ENCODE results near the gene RBM47.
A peak's percentile ranks its signal among the peaks of the same experiment; 100 is the strongest.

Gene RBM47

DNA sequence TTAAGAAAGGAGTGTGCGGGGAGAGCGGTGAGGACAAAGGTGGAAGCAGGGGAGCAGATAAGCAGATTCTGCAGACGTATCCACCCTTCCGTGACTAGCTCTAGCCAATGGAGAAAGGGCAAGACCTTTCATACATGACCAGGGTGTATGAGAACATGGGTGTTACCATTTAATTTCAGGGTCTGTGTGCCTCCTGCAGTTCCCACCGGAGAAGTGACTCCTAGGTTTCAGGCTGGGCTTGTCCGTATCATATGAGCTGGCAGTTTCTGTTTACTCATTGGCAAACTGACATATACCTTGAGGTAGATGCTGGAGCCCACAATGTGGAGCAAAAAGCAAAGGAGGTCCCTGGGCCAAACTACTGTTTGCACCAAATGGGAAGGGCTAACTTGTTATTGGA is 6.8 kb downstream of the RBM47 start:
- H3K4me3 ChIP-seq (ENCODE audit: low read depth, low read length), result no peak overlapping the region
- no peak overlapping the region for H3K27ac ChIP-seq (ENCODE audit: low read depth, low read length)
- H3K9ac ChIP-seq (ENCODE audit: low read length), result no peak overlapping the region
- H3K36me3 ChIP-seq (ENCODE audit: control insufficient read depth, insufficient read depth, low read length), result peaks cover 6% of the 10 kb centered on the region; the same call in 1 of the 2 replicates
- H3K9me3 ChIP-seq (ENCODE audit: control insufficient read depth, insufficient read depth, low read depth, low read length), result no peaks in the 10 kb centered on the region
- H3K4me1 ChIP-seq (ENCODE audit: control insufficient read depth, insufficient read depth, low read length), result peaks cover 50% of the 10 kb centered on the region
- H3K27me3 ChIP-seq (ENCODE audit: control insufficient read depth, insufficient read depth, low read length), result no peaks in the 10 kb centered on the region

DNA sequence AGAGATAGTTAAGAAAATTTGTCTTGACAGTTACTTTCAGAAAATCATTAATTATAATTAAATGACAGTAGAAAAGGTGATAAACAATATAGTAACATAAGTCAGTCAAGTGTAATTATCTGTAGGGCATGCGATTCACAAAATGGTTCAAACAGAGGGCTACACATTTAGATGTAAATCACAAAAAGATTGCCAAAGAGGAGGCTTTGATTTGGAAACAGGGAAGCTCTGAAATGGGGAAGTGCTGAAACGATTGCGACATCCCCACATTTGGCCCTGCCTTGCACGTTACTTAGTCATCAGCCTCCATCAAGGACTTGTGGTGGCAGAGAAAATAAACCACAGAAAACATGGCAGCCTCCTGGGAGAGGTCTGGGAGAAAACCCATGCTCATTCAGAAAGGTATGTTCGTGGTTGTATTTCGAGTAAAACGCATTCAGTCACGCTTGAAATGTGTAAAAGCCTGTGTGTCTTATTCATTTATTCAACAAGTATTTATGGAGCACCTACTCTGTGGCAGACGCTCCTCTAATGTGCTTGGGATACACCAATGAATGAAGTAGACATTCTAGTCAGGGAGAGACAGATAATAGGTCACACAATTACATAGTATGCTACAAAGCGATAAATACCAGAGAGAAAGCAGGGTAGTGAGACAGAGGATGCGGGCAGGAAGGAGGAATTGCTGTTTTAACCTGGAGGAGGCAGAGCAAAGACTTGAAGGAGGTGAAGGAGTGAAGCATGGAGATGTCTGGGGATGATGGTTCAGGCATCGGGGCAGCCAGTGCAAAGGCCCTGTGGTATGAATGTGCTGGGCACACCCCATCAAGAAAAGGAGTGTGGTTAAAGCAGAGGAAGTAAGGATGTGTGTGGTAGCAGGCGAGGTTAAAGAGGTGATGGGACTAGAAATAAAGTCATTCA is 7.8 kb downstream of the RBM47 start:
- Histone ChIP-seq H3K4me1 (ENCODE audit: control insufficient read depth, insufficient read depth, low read length) (peaks cover 40% of the 10 kb centered on the region), H3K9me3 (ENCODE audit: control insufficient read depth, insufficient read depth, low read depth, low read length) (no peaks in the 10 kb centered on the region), H3K9ac (ENCODE audit: low read length) (no peak overlapping the region), H3K4me3 (ENCODE audit: low read depth, low read length) (no peak overlapping the region), H3K36me3 (ENCODE audit: control insufficient read depth, insufficient read depth, low read length) (peaks cover 6% of the 10 kb centered on the region; the same call in 1 of the 2 replicates), H3K27ac (ENCODE audit: low read depth, low read length) (peak overlapping the region; percentile 76; the same call in 1 of the 2 replicates), H3K27me3 (ENCODE audit: control insufficient read depth, insufficient read depth, low read length) (no peaks in the 10 kb centered on the region)

DNA sequence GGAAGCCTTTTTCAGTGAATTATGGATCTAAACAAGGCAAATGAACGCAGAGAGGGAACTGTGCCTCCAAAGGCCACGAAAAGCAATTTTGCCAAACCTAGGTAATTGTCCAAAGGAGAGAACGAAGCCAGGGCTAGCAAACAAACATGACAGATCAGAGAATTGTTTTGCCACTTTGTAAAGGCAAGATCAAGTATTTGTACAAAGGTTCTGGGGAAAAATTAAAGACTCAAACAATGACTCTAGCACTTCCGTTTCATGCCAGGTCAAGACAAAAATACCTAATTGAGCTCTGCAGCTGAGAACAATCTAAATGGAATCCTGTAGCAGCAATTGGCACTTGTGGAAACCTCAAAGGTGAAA is 8.5 kb downstream of the RBM47 start:
- peak overlapping the region; percentile 76 for H3K27ac ChIP-seq (ENCODE audit: low read depth, low read length)
- peak overlapping the region; percentile 40 for H3K9ac ChIP-seq (ENCODE audit: low read length)
- no peaks in the 10 kb centered on the region for H3K9me3 ChIP-seq (ENCODE audit: control insufficient read depth, insufficient read depth, low read depth, low read length)
- peaks cover 6% of the 10 kb centered on the region; the same call in 1 of the 2 replicates for H3K36me3 ChIP-seq (ENCODE audit: control insufficient read depth, insufficient read depth, low read length)
- H3K4me1 ChIP-seq (ENCODE audit: control insufficient read depth, insufficient read depth, low read length), result peaks cover 34% of the 10 kb centered on the region
- no peak overlapping the region for H3K4me3 ChIP-seq (ENCODE audit: low read depth, low read length)
- H3K27me3 ChIP-seq (ENCODE audit: control insufficient read depth, insufficient read depth, low read length), result no peaks in the 10 kb centered on the region

DNA sequence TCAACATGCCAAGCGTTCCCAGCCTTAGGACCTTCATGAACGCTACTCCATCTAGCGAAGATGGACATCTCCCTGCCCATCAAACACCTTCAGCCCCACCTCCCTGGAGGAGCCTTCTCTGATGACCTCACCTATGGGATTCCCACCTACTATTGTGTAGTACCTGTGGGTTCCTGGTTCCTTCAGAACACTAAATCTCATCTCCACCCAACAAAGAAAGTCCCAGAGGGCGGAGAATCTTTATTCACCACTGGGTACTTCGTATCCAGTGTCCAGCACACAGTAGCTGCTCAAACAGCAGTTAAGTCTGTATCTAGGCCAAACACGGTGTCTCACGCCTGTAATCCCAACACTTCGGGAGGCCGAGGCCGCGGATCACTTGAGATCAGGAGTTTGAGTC is 10.1 kb downstream of the RBM47 start:
- H3K9ac ChIP-seq (ENCODE audit: low read length), result no peak overlapping the region
- no peaks in the 10 kb centered on the region for H3K27me3 ChIP-seq (ENCODE audit: control insufficient read depth, insufficient read depth, low read length)
- no peak overlapping the region for H3K27ac ChIP-seq (ENCODE audit: low read depth, low read length)
- no peaks in the 10 kb centered on the region for H3K36me3 ChIP-seq (ENCODE audit: control insufficient read depth, insufficient read depth, low read length)
- H3K9me3 ChIP-seq (ENCODE audit: control insufficient read depth, insufficient read depth, low read depth, low read length), result no peaks in the 10 kb centered on the region
- no peak overlapping the region for H3K4me3 ChIP-seq (ENCODE audit: low read depth, low read length)
- H3K4me1 ChIP-seq (ENCODE audit: control insufficient read depth, insufficient read depth, low read length), result peaks cover 24% of the 10 kb centered on the region

DNA sequence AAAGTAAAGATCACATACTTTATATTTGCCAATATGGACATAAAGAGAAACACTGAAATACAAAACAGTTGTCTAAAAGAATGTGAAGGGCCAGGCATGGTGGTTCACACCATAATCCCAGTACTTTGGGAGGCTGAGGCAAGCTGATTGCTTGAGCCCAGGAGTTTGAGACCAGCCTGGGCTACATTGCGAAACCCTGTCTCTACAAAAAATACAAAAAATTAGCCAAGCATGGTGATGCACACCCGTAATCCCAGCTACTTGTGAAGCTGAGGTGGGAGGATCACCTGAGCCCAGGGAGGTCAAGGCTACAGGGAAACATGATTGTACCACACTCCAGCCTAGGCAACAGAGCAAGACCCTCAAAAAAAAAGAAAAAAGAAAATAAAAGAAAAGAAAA is 11.8 kb downstream of the RBM47 start:
- no peak overlapping the region for H3K27ac ChIP-seq (ENCODE audit: low read depth, low read length)

DNA sequence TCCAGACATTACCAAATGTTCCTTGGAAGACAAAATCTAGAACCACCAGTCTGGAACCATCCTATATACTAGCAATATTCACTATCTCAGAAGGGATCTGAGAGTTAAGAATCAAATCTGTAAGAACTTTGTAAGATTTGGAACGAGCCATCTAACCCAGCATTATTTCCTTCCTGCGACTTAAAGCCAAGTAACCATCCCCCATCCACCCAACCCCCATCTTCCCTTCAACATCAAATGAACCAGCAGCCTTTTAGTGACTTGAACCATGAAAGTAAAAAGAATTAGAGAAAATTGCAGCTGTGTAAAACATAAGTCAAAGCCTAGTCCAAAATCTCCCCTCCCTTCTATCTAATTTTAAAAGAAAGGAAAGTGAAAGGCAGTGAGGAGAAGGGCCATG is 15.6 kb downstream of the RBM47 start:
- H3K27ac ChIP-seq (ENCODE audit: low read depth, low read length), result no peak overlapping the region

More for the DNA sequence above, 11.8 kb downstream of the RBM47 start:
- H3K4me3 ChIP-seq (ENCODE audit: low read depth, low read length), result no peak overlapping the region
- H3K27me3 ChIP-seq (ENCODE audit: control insufficient read depth, insufficient read depth, low read length), result no peaks in the 10 kb centered on the region
- no peaks in the 10 kb centered on the region for H3K36me3 ChIP-seq (ENCODE audit: control insufficient read depth, insufficient read depth, low read length)
- no peaks in the 10 kb centered on the region for H3K9me3 ChIP-seq (ENCODE audit: control insufficient read depth, insufficient read depth, low read depth, low read length)
- H3K4me1 ChIP-seq (ENCODE audit: control insufficient read depth, insufficient read depth, low read length), result peaks cover 13% of the 10 kb centered on the region
- H3K9ac ChIP-seq (ENCODE audit: low read length), result no peak overlapping the region

DNA sequence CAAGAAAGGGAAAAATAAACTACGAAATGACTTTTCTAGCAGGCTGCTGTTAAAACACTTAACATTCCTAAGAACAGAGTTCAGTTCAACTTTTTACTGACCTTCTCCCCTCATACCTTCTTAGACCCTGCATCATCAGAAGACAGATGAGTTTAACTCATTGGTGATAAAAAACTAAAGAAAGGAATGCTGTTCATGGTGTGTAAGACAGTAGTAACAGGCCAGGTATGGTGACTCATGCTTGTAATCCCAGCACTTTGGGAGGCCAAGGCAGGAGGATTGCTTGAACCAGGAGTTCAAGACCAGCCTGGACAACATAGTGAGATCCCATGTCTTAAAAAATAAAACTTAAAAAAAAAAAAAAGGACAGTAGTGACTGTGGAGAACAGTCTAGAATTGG is 16.2 kb downstream of the RBM47 start:
- Histone ChIP-seq H3K4me1 (ENCODE audit: control insufficient read depth, insufficient read depth, low read length) (peaks cover 9% of the 10 kb centered on the region; the same call in 1 of the 2 replicates), H3K9ac (ENCODE audit: low read length) (no peak overlapping the region)

More for the DNA sequence above, 15.6 kb downstream of the RBM47 start:
- H3K27me3 ChIP-seq (ENCODE audit: control insufficient read depth, insufficient read depth, low read length), result no peaks in the 10 kb centered on the region
- no peak overlapping the region for H3K4me3 ChIP-seq (ENCODE audit: low read depth, low read length)
- H3K9me3 ChIP-seq (ENCODE audit: control insufficient read depth, insufficient read depth, low read depth, low read length), result no peaks in the 10 kb centered on the region
- no peaks in the 10 kb centered on the region for H3K36me3 ChIP-seq (ENCODE audit: control insufficient read depth, insufficient read depth, low read length)
- no peak overlapping the region for H3K9ac ChIP-seq (ENCODE audit: low read length)
- peaks cover 9% of the 10 kb centered on the region; the same call in 1 of the 2 replicates for H3K4me1 ChIP-seq (ENCODE audit: control insufficient read depth, insufficient read depth, low read length)

DNA sequence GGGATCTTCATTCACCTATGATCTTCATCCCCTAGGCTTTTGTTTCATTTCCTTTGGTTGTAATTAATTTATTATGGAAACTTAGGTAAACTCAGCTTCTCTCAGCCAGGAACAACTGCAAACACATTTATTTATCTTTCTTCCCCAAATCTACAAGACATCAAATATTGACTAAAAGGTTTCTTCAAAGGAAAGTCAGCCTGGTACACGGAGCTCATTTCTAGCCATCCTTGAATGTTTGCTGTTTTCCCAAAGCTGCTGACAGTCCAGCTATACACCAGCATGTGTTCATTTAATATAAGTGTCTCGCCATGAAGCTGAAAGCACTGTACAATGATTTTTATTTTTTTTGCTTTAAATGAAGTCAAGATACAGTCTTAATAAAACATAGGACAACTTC is 16.8 kb downstream of the RBM47 start:
- H3K9me3 ChIP-seq (ENCODE audit: control insufficient read depth, insufficient read depth, low read depth, low read length), result no peaks in the 10 kb centered on the region
- peaks cover 9% of the 10 kb centered on the region; the same call in 1 of the 2 replicates for H3K4me1 ChIP-seq (ENCODE audit: control insufficient read depth, insufficient read depth, low read length)
- no peaks in the 10 kb centered on the region for H3K27me3 ChIP-seq (ENCODE audit: control insufficient read depth, insufficient read depth, low read length)
- no peaks in the 10 kb centered on the region for H3K36me3 ChIP-seq (ENCODE audit: control insufficient read depth, insufficient read depth, low read length)
- H3K27ac ChIP-seq (ENCODE audit: low read depth, low read length), result no peak overlapping the region
- no peak overlapping the region for H3K9ac ChIP-seq (ENCODE audit: low read length)
- no peak overlapping the region for H3K4me3 ChIP-seq (ENCODE audit: low read depth, low read length)

More for the DNA sequence above, 16.2 kb downstream of the RBM47 start:
- no peaks in the 10 kb centered on the region for H3K27me3 ChIP-seq (ENCODE audit: control insufficient read depth, insufficient read depth, low read length)
- H3K9me3 ChIP-seq (ENCODE audit: control insufficient read depth, insufficient read depth, low read depth, low read length), result no peaks in the 10 kb centered on the region
- H3K36me3 ChIP-seq (ENCODE audit: control insufficient read depth, insufficient read depth, low read length), result no peaks in the 10 kb centered on the region
- no peak overlapping the region for H3K4me3 ChIP-seq (ENCODE audit: low read depth, low read length)
- H3K27ac ChIP-seq (ENCODE audit: low read depth, low read length), result no peak overlapping the region

DNA sequence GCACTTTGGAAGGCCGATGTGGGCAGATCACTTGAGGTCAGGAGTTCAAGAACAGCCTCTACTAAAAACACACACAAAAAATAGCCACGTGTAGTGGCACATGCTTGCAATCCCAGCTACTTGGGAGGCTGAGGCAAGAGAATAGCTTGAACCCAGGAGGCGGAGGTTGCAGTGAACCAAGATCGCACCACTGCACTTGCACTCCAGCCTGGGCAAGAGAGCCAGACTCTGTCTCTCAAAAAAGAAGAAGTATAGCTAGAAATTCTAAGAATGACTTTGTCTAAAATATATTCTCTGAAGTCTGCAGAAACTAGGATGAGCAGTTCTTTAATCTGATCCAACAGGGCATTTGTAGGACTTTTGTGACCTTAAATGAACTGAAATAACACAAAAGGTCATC is 17.4 kb downstream of the RBM47 start:
- Histone ChIP-seq H3K4me3 (ENCODE audit: low read depth, low read length) (no peak overlapping the region), H3K27ac (ENCODE audit: low read depth, low read length) (no peak overlapping the region), H3K4me1 (ENCODE audit: control insufficient read depth, insufficient read depth, low read length) (peaks cover 9% of the 10 kb centered on the region; the same call in 1 of the 2 replicates), H3K27me3 (ENCODE audit: control insufficient read depth, insufficient read depth, low read length) (no peaks in the 10 kb centered on the region), H3K36me3 (ENCODE audit: control insufficient read depth, insufficient read depth, low read length) (no peaks in the 10 kb centered on the region), H3K9me3 (ENCODE audit: control insufficient read depth, insufficient read depth, low read depth, low read length) (no peaks in the 10 kb centered on the region), H3K9ac (ENCODE audit: low read length) (no peak overlapping the region)

DNA sequence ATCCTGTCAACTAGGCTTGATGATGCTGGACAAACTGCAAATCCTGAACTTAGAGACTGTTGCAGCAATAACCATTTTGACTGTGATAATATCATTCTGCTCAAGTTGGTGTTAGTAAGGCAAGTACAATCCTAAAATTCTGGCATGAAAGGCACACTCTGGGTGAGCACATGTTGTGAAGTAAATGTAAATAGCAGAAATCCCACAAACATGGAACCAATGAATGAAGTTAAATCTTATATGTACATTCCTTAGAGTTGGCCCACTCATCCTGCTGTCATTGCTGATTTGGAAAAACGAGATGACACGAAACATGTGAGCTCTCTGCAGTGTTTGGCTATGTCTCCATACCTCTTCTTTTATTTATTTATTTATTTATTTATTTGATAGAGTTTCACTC is 21.0 kb downstream of the RBM47 start:
- Histone ChIP-seq H3K27me3 (ENCODE audit: control insufficient read depth, insufficient read depth, low read length) (no peaks in the 10 kb centered on the region), H3K4me1 (ENCODE audit: control insufficient read depth, insufficient read depth, low read length) (peaks cover 9% of the 10 kb centered on the region; the same call in 1 of the 2 replicates), H3K27ac (ENCODE audit: low read depth, low read length) (no peak overlapping the region), H3K9ac (ENCODE audit: low read length) (no peak overlapping the region), H3K4me3 (ENCODE audit: low read depth, low read length) (no peak overlapping the region), H3K36me3 (ENCODE audit: control insufficient read depth, insufficient read depth, low read length) (no peaks in the 10 kb centered on the region), H3K9me3 (ENCODE audit: control insufficient read depth, insufficient read depth, low read depth, low read length) (no peaks in the 10 kb centered on the region)

DNA sequence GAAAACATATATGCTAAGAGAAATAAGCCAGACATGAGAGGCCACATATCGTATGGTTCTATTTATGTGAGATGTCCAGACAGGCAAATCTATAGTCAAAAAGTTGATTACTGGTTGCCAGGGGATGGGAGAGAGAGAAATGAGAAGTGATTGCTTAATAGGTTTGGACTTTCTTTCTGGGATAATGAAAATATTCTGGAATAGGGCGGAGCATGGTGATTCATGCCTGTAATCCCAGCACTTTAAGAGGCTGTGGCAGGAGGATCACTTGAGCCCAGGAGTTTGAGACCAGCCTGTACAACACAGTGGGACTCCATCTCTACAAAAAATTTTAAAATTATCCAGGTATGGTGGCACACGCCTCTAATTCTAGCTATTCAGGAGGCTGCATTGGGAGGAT is 22.4 kb downstream of the RBM47 start:
- no peaks in the 10 kb centered on the region for H3K9me3 ChIP-seq (ENCODE audit: control insufficient read depth, insufficient read depth, low read depth, low read length)
- H3K27me3 ChIP-seq (ENCODE audit: control insufficient read depth, insufficient read depth, low read length), result no peaks in the 10 kb centered on the region
- no peak overlapping the region for H3K4me3 ChIP-seq (ENCODE audit: low read depth, low read length)
- no peak overlapping the region for H3K27ac ChIP-seq (ENCODE audit: low read depth, low read length)
- H3K36me3 ChIP-seq (ENCODE audit: control insufficient read depth, insufficient read depth, low read length), result no peaks in the 10 kb centered on the region
- no peak overlapping the region for H3K9ac ChIP-seq (ENCODE audit: low read length)
- peaks cover 9% of the 10 kb centered on the region; the same call in 1 of the 2 replicates for H3K4me1 ChIP-seq (ENCODE audit: control insufficient read depth, insufficient read depth, low read length)

Data from HUES6 (cell line).